Activated CD8-positive, alpha-beta memory T cell treated with anti-CD3 and anti-CD28 coated beads, Interleukin-2, amount 50 U/mL, for 24 hours (primary cell): ENCODE measurements around the gene BBOX1.

Experiments
- DNase-seq: peaks from one replicate; pipeline ENCODE4 v3.0.0-alpha.2; 2020; ENCODE audit errors: extremely low read depth

The BBOX1 gene

GRCh38 chr11:27025312-27025955 is 15.2 kb upstream of the BBOX1 start:
- no peak for DNase-seq

- no peak for DNase-seq
Observed at GRCh38 chr11:27025957-27026733, 14.5 kb upstream of the BBOX1 start.

DNA sequence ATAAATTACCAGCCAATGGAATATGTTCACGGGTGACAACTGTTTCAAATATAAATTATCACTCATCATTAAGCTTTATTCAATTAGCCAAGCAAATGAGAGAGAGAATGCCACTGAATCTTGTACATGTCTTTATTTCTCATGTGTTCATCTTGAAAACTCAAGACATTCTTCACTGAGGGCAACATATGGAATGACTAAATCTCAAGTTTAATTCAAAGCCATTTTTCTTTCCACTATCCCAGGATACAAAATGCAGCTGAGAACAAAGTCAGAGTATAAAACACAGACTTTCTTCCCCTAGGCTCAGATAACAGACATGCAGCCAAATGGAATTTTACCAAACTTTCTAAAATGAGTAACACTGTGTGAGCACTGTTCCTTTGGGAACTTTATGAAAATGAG is 12.1 kb upstream of the BBOX1 start:
- no peak for DNase-seq

GRCh38 chr11:27029966-27030365 is 10.6 kb upstream of the BBOX1 start:
- no peak for DNase-seq

GRCh38 chr11:27031754-27032153 is 8.9 kb upstream of the BBOX1 start:
- no peak for DNase-seq

DNA sequence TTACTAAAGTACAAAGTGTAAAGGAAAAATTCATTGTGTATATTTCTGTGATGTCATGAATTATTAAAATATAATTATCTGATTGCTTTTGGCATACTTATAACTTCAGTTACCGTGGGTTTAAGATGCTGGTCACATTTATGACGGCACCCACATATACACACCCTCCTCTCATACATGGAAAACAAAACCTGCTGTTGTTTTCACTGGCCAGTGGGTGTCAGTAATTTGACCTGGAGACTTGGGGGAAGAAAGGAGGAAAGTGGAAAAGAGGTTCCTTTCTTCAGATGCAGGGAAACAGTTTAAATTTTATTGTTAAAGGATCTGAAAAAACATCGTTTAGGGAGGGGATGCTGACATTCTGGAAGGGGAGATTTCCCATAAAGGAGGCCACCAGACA is 742 bp upstream of the BBOX1 start:
- no peak for DNase-seq

DNA sequence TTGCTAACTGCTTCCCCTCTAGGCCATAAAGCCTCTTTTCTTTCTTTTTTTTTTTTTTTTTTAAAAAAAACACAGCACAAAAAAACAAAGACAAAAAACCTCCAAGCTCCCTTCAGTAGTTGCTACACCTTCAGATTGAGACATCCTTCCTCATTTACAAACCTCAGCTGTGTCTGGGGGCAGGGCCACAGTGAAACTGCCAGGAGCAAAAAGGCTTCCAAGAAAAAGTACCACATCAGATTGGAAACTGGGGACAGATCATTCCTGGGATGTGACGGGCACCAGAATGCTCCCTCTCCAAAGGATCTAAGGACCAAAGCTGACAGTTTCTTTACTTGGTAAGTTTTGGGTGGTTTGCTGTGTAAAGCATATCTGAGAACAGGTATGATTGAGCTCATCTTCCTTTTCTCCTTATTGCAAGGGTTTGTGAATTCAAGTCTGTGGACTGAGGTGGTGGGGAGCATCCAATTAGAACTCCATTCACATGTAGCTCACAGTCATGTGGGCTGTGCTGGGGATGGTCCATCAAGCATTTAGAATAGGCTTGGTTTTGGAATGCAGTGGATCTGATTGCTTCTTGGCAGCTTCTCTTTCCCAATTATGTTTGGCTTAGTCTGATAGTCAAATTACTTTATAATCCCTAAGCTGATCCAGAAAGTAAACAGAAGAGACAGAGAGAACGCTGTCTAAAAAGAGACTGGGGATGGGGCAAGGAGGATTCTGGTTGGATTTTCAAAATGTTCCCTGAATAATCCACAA is 705 bp downstream of the BBOX1 start:
- no peak for DNase-seq

DNA sequence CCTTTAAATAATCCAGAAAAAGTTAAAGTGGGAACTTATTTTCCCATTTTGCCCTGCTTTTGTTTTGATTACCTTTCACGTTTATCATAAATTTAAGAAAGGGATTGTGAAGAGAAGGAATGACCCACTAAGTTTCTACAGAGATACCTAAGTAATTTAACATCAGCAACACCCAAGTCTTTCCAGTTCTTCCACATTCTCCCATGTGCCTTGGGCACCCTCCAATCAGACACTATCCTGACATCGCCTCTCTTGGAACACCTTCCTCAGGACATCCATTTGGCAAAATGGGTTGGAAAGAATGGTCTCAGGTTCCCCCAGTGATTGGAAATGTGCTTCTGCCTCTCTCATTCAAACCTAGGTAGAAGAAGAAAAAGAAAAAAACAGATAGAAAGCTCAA is 6.3 kb downstream of the BBOX1 start:
- no peak for DNase-seq

DNA sequence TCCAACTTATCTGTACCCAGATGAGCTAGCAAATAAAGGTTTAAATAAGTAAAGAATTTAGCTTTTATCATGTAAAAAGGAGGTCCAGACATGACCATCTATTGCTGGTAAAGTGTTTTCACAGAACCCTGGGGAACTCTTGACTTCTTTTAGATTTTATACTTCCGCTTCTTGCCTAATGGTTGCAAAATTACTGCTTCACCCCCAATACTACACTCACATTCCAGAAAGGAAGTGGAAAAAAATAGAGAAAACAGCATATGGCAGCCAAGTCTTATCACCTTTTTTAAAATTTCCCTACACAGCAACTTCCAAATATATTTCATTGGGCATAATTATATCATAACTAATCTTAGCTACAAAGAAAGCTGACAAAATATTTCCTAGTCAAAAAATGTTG is 12.1 kb downstream of the BBOX1 start:
- DNase-seq, result no peak

DNA sequence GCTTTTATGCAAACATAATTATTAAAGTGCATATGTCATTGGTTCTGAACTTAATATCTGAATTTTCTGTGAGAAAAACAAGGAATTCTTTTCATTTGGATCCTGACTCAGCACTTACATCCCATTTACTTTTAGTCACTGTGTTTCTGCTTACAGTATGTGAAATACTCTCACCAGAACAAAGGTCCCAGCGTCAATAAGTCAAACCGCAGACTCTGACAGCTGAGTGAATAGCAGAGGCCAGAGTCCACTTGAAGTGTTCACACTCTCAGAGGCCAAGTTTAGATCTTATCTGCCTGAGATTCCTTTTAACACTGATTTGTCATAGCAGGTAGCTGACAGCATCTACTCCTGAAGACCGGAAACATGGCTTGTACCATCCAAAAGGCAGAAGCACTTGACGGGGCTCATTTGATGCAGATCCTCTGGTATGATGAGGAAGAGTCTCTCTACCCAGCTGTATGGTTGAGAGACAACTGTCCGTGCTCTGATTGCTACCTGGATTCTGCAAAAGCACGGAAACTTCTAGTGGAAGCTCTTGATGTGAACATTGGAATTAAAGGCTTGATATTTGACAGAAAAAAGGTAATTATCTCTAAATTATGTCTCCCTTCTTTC is 14.6 kb downstream of the BBOX1 start:
- no peak for DNase-seq

GRCh38 chr11:27057091-27057780 is 16.6 kb downstream of the BBOX1 start:
- DNase-seq, result no peak

GRCh38 chr11:27058456-27058855 is 17.8 kb downstream of the BBOX1 start:
- DNase-seq, result no peak

DNA sequence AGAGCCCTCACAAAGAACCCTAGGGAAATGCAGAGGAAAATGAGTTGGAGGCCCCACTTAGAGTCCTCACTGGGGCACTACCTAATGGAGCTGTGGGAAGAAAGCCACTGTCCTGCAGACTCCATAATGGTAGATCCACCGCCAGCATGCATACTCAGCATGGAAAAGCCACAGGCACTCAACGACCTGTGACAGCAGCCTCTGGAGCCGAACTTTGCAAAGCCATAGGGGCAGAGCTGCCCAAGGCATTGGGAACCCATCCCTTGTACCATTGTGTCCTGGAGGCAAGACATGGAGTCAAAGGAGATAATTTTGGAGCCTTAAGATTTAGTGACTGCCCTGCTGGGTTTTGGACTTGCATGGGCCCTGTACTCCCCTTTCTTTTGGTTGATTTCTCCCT is 18.8 kb downstream of the BBOX1 start:
- DNase-seq, result no peak

GRCh38 chr11:27060816-27061460 is 20.3 kb downstream of the BBOX1 start:
- no peak for DNase-seq

DNA sequence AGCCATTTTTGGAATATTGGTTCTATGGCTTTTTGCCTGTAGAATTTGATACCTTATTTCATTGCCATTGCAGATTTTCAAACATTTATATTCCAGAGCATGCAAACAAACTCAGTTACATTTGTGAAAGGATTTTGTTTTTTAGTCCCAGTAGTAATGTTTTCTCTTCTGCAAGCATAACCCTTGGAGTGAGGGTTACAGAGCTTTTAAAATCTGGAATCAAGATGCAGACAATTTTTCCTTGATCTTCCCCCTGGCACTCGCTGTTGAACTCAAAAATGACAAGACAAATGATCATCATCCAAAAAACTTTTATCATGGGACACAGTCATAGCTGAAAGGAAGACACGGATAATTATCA is 20.8 kb downstream of the BBOX1 start:
- no peak for DNase-seq

DNA sequence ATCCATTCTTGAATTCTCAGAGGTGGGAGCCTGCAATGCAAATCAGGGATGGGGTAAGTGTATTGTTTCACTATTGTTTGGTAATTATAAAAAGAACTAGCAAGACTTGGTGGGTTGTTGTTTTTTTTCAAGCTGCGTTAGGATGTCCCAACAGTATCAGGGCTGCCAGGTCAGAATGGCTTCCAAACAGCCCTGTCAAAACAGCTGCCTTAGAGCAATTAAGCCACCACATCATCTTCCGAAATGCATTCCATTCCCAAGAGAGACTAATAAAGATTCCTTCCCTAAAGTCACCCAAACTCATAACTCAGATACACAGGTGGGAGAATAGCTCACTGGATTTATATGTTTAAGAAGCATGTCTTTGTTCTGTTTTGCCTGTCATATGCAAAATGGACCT is 23.5 kb downstream of the BBOX1 start:
- no peak for DNase-seq

DNA sequence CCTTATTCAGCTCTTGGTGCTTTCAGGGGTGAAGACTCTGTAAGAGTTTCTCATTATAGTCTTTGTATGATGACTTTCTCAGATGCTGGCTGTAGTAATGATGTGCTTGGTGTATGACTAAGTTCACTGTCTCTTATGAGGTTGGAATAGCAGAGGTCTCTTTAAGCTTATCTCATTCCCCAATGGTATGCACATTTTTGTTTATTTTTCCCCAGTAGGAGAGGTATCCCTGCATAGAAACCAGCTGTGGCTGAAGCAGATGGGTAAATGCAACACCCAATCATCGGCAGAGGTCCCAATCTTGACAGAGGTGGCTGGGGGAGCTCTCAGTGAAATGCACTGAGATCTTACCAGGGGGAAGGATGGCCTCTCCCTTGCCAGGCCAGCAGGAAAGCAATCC is 34.6 kb downstream of the BBOX1 start:
- DNase-seq, result no peak

DNA sequence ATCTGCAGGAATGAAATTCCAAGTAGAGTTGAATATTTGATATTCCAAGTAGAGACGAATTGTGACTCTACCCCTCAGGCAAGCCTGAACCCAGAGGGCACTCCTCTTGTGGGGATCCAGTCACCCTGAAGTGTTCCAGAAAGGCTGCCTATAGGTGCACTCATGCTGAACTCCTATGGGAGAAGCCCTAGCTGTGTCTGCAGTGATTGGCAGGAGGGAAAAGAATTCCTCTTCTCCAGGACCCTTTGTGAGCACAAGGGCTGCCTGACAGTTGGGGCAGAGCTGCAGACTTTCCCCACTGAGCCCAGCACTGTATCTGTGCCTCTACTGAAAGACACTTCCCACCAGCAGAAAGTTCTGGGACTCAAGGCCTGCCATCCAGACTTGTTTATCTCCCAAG is 35.0 kb downstream of the BBOX1 start:
- DNase-seq, result no peak

- no peak for DNase-seq
Observed at GRCh38 chr11:27076121-27076589, 35.5 kb downstream of the BBOX1 start.

DNA sequence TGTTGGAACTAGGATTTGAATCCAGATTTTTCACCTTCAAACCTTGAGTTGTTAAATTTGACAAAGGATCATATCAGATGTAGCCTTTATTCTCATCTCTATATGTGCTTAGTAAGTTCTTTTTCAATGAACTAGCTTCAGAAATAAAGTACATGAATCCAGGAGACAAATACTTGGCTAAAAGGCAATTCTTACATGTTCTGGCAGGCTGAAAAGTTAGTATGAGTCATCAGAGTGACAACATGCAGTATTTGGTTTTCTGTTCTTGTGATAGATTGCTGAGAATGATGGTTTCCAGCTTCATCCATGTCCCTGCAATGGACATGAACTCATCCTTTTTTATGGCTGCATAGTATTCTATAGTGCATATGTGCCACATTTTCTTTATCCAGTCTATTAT is 40.4 kb downstream of the BBOX1 start:
- DNase-seq, result no peak

DNA sequence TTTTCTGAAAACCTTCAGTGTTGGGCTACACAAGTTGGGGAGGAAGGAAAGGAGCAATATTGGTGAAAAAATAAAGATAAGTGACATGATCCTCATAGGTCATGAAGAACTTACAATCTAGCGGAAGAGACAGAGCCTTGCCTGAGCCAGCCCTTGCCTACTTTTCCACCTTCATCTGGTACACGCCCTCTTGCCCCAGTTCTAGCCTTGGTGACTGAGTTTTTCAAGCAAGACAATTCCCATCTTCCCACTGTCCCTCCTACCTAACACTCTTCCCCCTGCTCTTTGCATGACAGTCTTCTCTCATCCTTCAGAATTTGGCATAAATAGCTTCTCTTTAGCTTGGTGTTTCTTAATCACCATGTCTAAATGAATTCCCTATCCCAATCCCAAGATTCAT is 42.6 kb downstream of the BBOX1 start:
- no peak for DNase-seq
